SK-N-MC (cell line): ENCODE data around the gene BICD2.

ENCODE experiments used
- DNase-seq: peaks from one replicate; pipeline ENCODE4 v3.0.0-alpha.2; 2011; ENCODE audit warnings: low read depth, low spot score
- H3K27ac ChIP-seq: fragments of 200-600 bp; sonication (generic); 2 replicates; pipeline ENCODE4 v1.5.1; 2016; ENCODE audit warnings: mixed run types
- H3K36me3 ChIP-seq: fragments of 200-600 bp; sonication (generic); 2 replicates; pipeline ENCODE4 v1.6.1; 2017; ENCODE audit warnings: antibody characterized with exemption, low read length, mixed read lengths; ENCODE audit not compliant: insufficient read depth
- H3K4me3 ChIP-seq: fragments of 200-600 bp; sonication (generic); 2 replicates; pipeline ENCODE4 v1.5.1; 2016
- H3K9ac ChIP-seq: fragments of 200-600 bp; sonication (generic); 2 replicates; pipeline ENCODE4 v1.8.0; 2017; ENCODE audit warnings: mixed run types, mixed read lengths; ENCODE audit not compliant: insufficient read length
- H3K9me3 ChIP-seq: fragments of 200-600 bp; sonication (generic); 2 replicates; pipeline ENCODE4 v1.6.1; 2017; ENCODE audit warnings: low read depth, mild to moderate bottlenecking, antibody characterized with exemption, low read length, moderate library complexity, mixed read lengths
- EZH2 ChIP-seq: fragments of 200-600 bp; sonication (generic); IDR thresholded peaks from one replicate; pipeline ENCODE4 v1.6.1; 2017; ENCODE audit warnings: antibody characterized with exemption
- FOXP2 ChIP-seq: optimal IDR thresholded peaks from 2 replicates; pipeline ENCODE3; 2011; ENCODE audit warnings: mild to moderate bottlenecking, moderate library complexity; ENCODE audit not compliant: insufficient read depth; ENCODE audit errors: extremely low read length, control extremely low read depth
- POLR2AphosphoS5 ChIP-seq: IDR thresholded peaks from 2 replicates; pipeline ENCODE4 v1.6.1; 2012; ENCODE audit warnings: mild to moderate bottlenecking, low read depth, low read length, borderline replicate concordance

The BICD2 gene

GRCh38 chr9:92746567-92747458 lies 17.8 kb downstream of the BICD2 start:
- Histone ChIP-seq H3K9me3 (no peaks in the 10 kb centered on the region), H3K9ac (no peak overlapping the region), H3K27ac (no peak overlapping the region), H3K36me3 (no peaks in the 10 kb centered on the region), H3K4me3 (no peak overlapping the region)
- no peak for TF ChIP-seq EZH2
- TF ChIP-seq FOXP2: no peak
- no peak for TF ChIP-seq POLR2AphosphoS5
- DNase-seq: no peak

- DNase-seq: no peak
- Histone ChIP-seq H3K9ac (no peak overlapping the region), H3K9me3 (no peaks in the 10 kb centered on the region), H3K4me3 (no peak overlapping the region), H3K27ac (no peak overlapping the region), H3K36me3 (no peaks in the 10 kb centered on the region)
- TF ChIP-seq POLR2AphosphoS5 (no peak), EZH2 (no peak), FOXP2 (no peak)
Measured at GRCh38 chr9:92745881-92746280, 18.8 kb downstream of the BICD2 start.

GRCh38 chr9:92745331-92745730 lies 19.3 kb downstream of the BICD2 start:
- no peak overlapping the region for H3K27ac ChIP-seq
- H3K9ac ChIP-seq: no peak overlapping the region
- no peak for DNase-seq
- H3K4me3 ChIP-seq: no peak overlapping the region
- H3K36me3 ChIP-seq: no peaks in the 10 kb centered on the region
- no peaks in the 10 kb centered on the region for H3K9me3 ChIP-seq
- TF ChIP-seq FOXP2 (no peak), POLR2AphosphoS5 (no peak), EZH2 (no peak)

- Histone ChIP-seq H3K27ac (no peak overlapping the region), H3K9ac (no peak overlapping the region), H3K36me3 (no peaks in the 10 kb centered on the region), H3K4me3 (no peak overlapping the region), H3K9me3 (no peaks in the 10 kb centered on the region)
- TF ChIP-seq FOXP2 (no peak), EZH2 (no peak), POLR2AphosphoS5 (no peak)
- no peak for DNase-seq
Measured at GRCh38 chr9:92740969-92741368, 23.7 kb downstream of the BICD2 start.

- no peak for TF ChIP-seq FOXP2
- H3K9ac ChIP-seq: no peak overlapping the region
- no peaks in the 10 kb centered on the region for H3K9me3 ChIP-seq
- no peak for DNase-seq
- no peak overlapping the region for H3K27ac ChIP-seq
- H3K4me3 ChIP-seq: no peak overlapping the region
- no peaks in the 10 kb centered on the region for H3K36me3 ChIP-seq
Measured at GRCh38 chr9:92740446-92740961, 24.1 kb downstream of the BICD2 start.

GRCh38 chr9:92740009-92740408 lies 24.6 kb downstream of the BICD2 start:
- TF ChIP-seq FOXP2 (no peak), POLR2AphosphoS5 (no peak), EZH2 (no peak)
- no peaks in the 10 kb centered on the region for H3K9me3 ChIP-seq
- H3K4me3 ChIP-seq: no peak overlapping the region
- H3K9ac ChIP-seq: no peak overlapping the region
- DNase-seq: no peak
- H3K36me3 ChIP-seq: no peaks in the 10 kb centered on the region
- H3K27ac ChIP-seq: no peak overlapping the region

GRCh38 chr9:92739346-92739970 lies 25.2 kb downstream of the BICD2 start:
- H3K27ac ChIP-seq: no peak overlapping the region
- no peak overlapping the region for H3K4me3 ChIP-seq
- H3K9ac ChIP-seq: no peak overlapping the region
- TF ChIP-seq POLR2AphosphoS5 (no peak), FOXP2 (no peak), EZH2 (no peak)
- H3K9me3 ChIP-seq: no peaks in the 10 kb centered on the region
- DNase-seq: no peak
- H3K36me3 ChIP-seq: no peaks in the 10 kb centered on the region

- no peak for TF ChIP-seq FOXP2
- TF ChIP-seq POLR2AphosphoS5: no peak
- TF ChIP-seq EZH2: no peak
- H3K9ac ChIP-seq: no peak overlapping the region
- DNase-seq: no peak
- no peak overlapping the region for H3K4me3 ChIP-seq
- H3K9me3 ChIP-seq: no peaks in the 10 kb centered on the region
- H3K36me3 ChIP-seq: no peaks in the 10 kb centered on the region
- no peak overlapping the region for H3K27ac ChIP-seq
Measured at GRCh38 chr9:92738661-92739081, 26.0 kb downstream of the BICD2 start.
